Activated B cell treated with CpG ODN at 0.5 μM for 24 hours (primary cell): ENCODE results near the gene ZIC4. TPM values are rescaled to one million over a fixed set of nuclear protein-coding genes. Genes with fewer than 3 reads are reported as not detected.

Source experiments
- ATAC-seq: fragments of 200-7000 bp; cut with Tn5 transposase; one replicate; pipeline ENCODE4 v1.10.0; 2021; ENCODE audit warnings: low read depth, mild to moderate bottlenecking, moderate library complexity
- CTCF ChIA-PET: fragments of 350-600 bp; sonication (Branson Sonifier 250); formaldehyde crosslinking; loops from one replicate; lab custom pipeline; 2021; ENCODE audit warnings: antibody characterized with exemption; lab: Charles Lee
- POLR2A ChIA-PET: fragments of 350-600 bp; sonication (Branson Sonifier 250); formaldehyde crosslinking; loops from one replicate; lab custom pipeline; 2021; ENCODE audit warnings: antibody characterized with exemption; lab: Charles Lee
- DNase-seq: peaks from one replicate; pipeline ENCODE4 v3.0.0; 2022
- H3K27ac Mint-ChIP-seq: one replicate; pipeline ENCODE4 v1.8.0; 2020; ENCODE audit warnings: mixed read lengths
- H3K27me3 Mint-ChIP-seq: one replicate; pipeline ENCODE4 v1.8.0; 2021; ENCODE audit warnings: mixed read lengths
- H3K36me3 Mint-ChIP-seq: one replicate; pipeline ENCODE4 v1.8.0; 2021; ENCODE audit warnings: low read depth, mixed read lengths
- H3K4me1 Mint-ChIP-seq: one replicate; pipeline ENCODE4 v1.8.0; 2021; ENCODE audit warnings: mixed read lengths
- H3K4me3 Mint-ChIP-seq: one replicate; pipeline ENCODE4 v1.8.0; 2020; ENCODE audit warnings: mild to moderate bottlenecking, mixed read lengths
- H3K9me3 Mint-ChIP-seq: one replicate; pipeline ENCODE4 v1.8.0; 2020; ENCODE audit warnings: mixed read lengths
- CTCF ChIP-seq: fragments of 200-600 bp; IDR thresholded peaks from one replicate; pipeline ENCODE4 v1.8.0; 2022; ENCODE audit warnings: antibody characterized with exemption, mild to moderate bottlenecking
- intact Hi-C: fragments of 100-400 bp; cut with micrococcal nuclease; formaldehyde crosslinking; loops from one replicate; pipeline ENCODE4 v1.15.1; 2024
- total RNA-seq: library from RNA; stranded (reverse); gene quantifications from 2 replicates; pipeline ENCODE4 v1.2.3, GENCODE V29; 2022

ZIC4 gene
- total RNA-seq, 1 donor from 2014 or later: not detected

- Mint-ChIP-seq H3K36me3 (no peaks in the 10 kb centered on the region), H3K27me3 (peaks cover 74% of the 10 kb centered on the region), H3K27ac (no peak overlapping the region), H3K4me3 (no peak overlapping the region), H3K4me1 (no peaks in the 10 kb centered on the region), H3K9me3 (no peaks in the 10 kb centered on the region)
- DNase-seq: no peak
- CTCF ChIA-PET: no interaction called here
- intact Hi-C loops: no loop called here
- POLR2A ChIA-PET: no interaction called here
- ATAC-seq: no peak
- no peak for TF ChIP-seq CTCF
These were observed 25.9 kb downstream of the ZIC4 start for GRCh38 chr3:147380387-147380951.

- ChIA-PET POLR2A (no interaction called here), CTCF (no interaction called here)
- H3K36me3 Mint-ChIP-seq: no peaks in the 10 kb centered on the region
- no peak overlapping the region for H3K4me3 Mint-ChIP-seq
- H3K27ac Mint-ChIP-seq: no peak overlapping the region
- intact Hi-C loops: no loop called here
- peaks cover 70% of the 10 kb centered on the region for H3K27me3 Mint-ChIP-seq
- H3K9me3 Mint-ChIP-seq: no peaks in the 10 kb centered on the region
- TF ChIP-seq CTCF: no peak
- DNase-seq: no peak
- H3K4me1 Mint-ChIP-seq: no peaks in the 10 kb centered on the region
- ATAC-seq: no peak
These were observed 26.7 kb downstream of the ZIC4 start for GRCh38 chr3:147379651-147380050.

- Mint-ChIP-seq H3K36me3 (no peaks in the 10 kb centered on the region), H3K4me3 (no peak overlapping the region), H3K9me3 (no peaks in the 10 kb centered on the region), H3K4me1 (no peaks in the 10 kb centered on the region), H3K27me3 (peaks cover 67% of the 10 kb centered on the region), H3K27ac (no peak overlapping the region)
- ChIA-PET POLR2A (no interaction called here), CTCF (no interaction called here)
- intact Hi-C loops: no loop called here
- DNase-seq: no peak
- ATAC-seq: no peak
- no peak for TF ChIP-seq CTCF
These were observed 28.7 kb downstream of the ZIC4 start for GRCh38 chr3:147377412-147378367.

- Mint-ChIP-seq H3K27ac (no peak overlapping the region), H3K4me1 (no peaks in the 10 kb centered on the region), H3K36me3 (no peaks in the 10 kb centered on the region), H3K27me3 (peaks cover 66% of the 10 kb centered on the region), H3K9me3 (no peaks in the 10 kb centered on the region), H3K4me3 (no peak overlapping the region)
- ATAC-seq (no peak), DNase-seq (no peak)
- ChIA-PET CTCF (no interaction called here), POLR2A (no interaction called here)
- no peak for TF ChIP-seq CTCF
- intact Hi-C loops: no loop called here
These were observed 33.0 kb downstream of the ZIC4 start for GRCh38 chr3:147373301-147373700.

GRCh38 chr3:147372525-147373027, 33.8 kb downstream of the ZIC4 start:
- TF ChIP-seq CTCF: no peak
- ATAC-seq (no peak), DNase-seq (no peak)
- ChIA-PET POLR2A (no interaction called here), CTCF (no interaction called here)
- no peak overlapping the region for H3K27ac Mint-ChIP-seq
- no peaks in the 10 kb centered on the region for H3K4me1 Mint-ChIP-seq
- no peaks in the 10 kb centered on the region for H3K9me3 Mint-ChIP-seq
- intact Hi-C loops: no loop called here
- peaks cover 66% of the 10 kb centered on the region for H3K27me3 Mint-ChIP-seq
- no peak overlapping the region for H3K4me3 Mint-ChIP-seq
- H3K36me3 Mint-ChIP-seq: no peaks in the 10 kb centered on the region
